Measurements from ENCODE around the gene ZBTB44.

GRCh38 chr11:130308059-130308458, 6.7 kb downstream of the ZBTB44 start:
- TF ChIP-seq CTCF (IDR thresholded peaks at IDR 0.05) (no peak), POLR2A (IDR thresholded peaks at IDR 0.05) (no peak)

All from esophagus squamous epithelium (tissue), 4 donors.